Measurements from ENCODE around the gene SCNN1G. TPM values are rescaled to one million over a fixed set of nuclear protein-coding genes. Genes with fewer than 3 reads are reported as not detected.

SCNN1G gene
- total RNA-seq, 1 experiment from 2014 or later = 6.3 TPM

DNA sequence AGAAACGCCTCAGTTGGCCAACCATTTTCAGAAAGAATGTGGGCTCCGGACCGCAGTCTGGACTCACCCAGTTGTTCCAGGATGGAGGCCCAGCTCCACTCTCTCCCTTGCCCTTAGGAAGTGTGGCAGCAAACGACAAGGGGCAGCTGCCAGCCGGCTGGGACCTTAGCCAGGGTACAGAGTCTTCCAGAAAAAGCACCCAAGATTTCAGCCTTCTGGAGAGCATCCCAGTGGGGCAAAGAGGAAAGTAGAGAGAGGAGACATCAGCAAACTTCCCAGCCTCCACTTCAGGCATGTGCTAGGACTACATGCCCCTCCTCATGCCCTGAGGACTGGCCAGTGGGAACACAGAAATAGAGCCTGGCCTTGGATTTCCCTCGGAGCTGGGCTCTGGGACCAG is 62.7 kb downstream of the SCNN1G start:
- Histone ChIP-seq H3K4me1 (ENCODE audit: insufficient read depth, low read length) (peaks cover 12% of the 10 kb centered on the region), H3K36me3 (ENCODE audit: low read depth, low read length) (no peaks in the 10 kb centered on the region), H2AFZ (ENCODE audit: low read length) (no peak overlapping the region), H3K27ac (ENCODE audit: low read length) (no peak overlapping the region), H3K79me2 (ENCODE audit: low read length) (no peaks in the 10 kb centered on the region), H3K9ac (ENCODE audit: low read length) (no peak overlapping the region), H3K4me3 (ENCODE audit: low read length) (no peak overlapping the region), H3K27me3 (ENCODE audit: low read length) (no peaks in the 10 kb centered on the region), H3K9me2 (replicated peaks; ENCODE audit: low read length) (no peaks in the 10 kb centered on the region), H3K9me3 (ENCODE audit: low read length) (no peaks in the 10 kb centered on the region), H3F3A (ENCODE audit: low read length, unreplicated experiment) (no peaks in the 10 kb centered on the region), H3K4me2 (ENCODE audit: low read length) (no peak overlapping the region), H4K20me1 (ENCODE audit: low read length) (no peaks in the 10 kb centered on the region)
- no peak for ATAC-seq
- POLR2A ChIA-PET (ENCODE audit: unreplicated experiment) = no interaction called here
- BruUV-seq (replicated peaks) = no TSS peak
- CTCF ChIA-PET = no interaction called here
- TF ChIP-seq EZH2phosphoT487 (IDR thresholded peaks at IDR 0.05; ENCODE audit: borderline replicate concordance, low read length) (no peak), EZH2 (IDR thresholded peaks at IDR 0.05; ENCODE audit: low read length, unreplicated experiment) (no peak), CTCF (conservative IDR thresholded peaks at IDR 0.05; ENCODE audit: low read depth, low read length) (no peak)
- no peak for DNase-seq
- intact Hi-C loops (cut with micrococcal nuclease) = no loop called here

GRCh38 chr16:23248261-23249194 is 66.0 kb downstream of the SCNN1G start:
- DNase-seq (no peak), ATAC-seq (no peak)
- H2AFZ ChIP-seq (ENCODE audit: low read length) = no peak overlapping the region
- H3K36me3 ChIP-seq (ENCODE audit: low read depth, low read length) = no peaks in the 10 kb centered on the region
- no TSS peak for BruUV-seq (replicated peaks)
- no peaks in the 10 kb centered on the region for H3F3A ChIP-seq (ENCODE audit: low read length, unreplicated experiment)
- CTCF ChIA-PET = no interaction called here
- intact Hi-C loops (cut with micrococcal nuclease) = no loop called here
- no peaks in the 10 kb centered on the region for H3K9me3 ChIP-seq (ENCODE audit: low read length)
- H3K9me2 ChIP-seq (replicated peaks; ENCODE audit: low read length) = no peaks in the 10 kb centered on the region
- no peak overlapping the region for H3K9ac ChIP-seq (ENCODE audit: low read length)
- TF ChIP-seq EZH2 (IDR thresholded peaks at IDR 0.05; ENCODE audit: low read length, unreplicated experiment) (no peak), EZH2phosphoT487 (IDR thresholded peaks at IDR 0.05; ENCODE audit: borderline replicate concordance, low read length) (no peak), CTCF (conservative IDR thresholded peaks at IDR 0.05; ENCODE audit: low read depth, low read length) (no peak)
- H3K4me3 ChIP-seq (ENCODE audit: low read length) = no peak overlapping the region
- H3K79me2 ChIP-seq (ENCODE audit: low read length) = no peaks in the 10 kb centered on the region
- H3K4me2 ChIP-seq (ENCODE audit: low read length) = no peak overlapping the region
- POLR2A ChIA-PET (ENCODE audit: unreplicated experiment) = no interaction called here
- H4K20me1 ChIP-seq (ENCODE audit: low read length) = no peaks in the 10 kb centered on the region
- H3K4me1 ChIP-seq (ENCODE audit: insufficient read depth, low read length) = no peaks in the 10 kb centered on the region
- no peaks in the 10 kb centered on the region for H3K27me3 ChIP-seq (ENCODE audit: low read length)
- no peak overlapping the region for H3K27ac ChIP-seq (ENCODE audit: low read length)

DNA sequence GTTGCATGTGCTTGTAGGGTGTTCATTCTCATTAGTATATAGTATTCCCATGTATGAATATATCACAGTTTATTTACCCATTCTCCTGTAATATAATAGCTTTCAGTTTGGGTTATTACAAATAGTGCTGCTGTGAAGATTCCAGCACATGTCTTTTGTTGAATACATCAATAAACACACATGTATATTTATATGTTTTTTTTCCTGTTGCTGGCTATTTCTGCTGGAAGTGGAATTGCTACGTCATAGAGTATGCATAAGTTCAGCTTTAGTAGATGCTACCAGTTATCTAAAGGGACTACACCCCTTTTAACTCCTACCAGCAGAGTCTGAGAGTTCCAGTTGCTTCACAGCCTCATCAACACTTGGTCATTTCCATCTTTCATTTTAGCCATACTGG is 67.3 kb downstream of the SCNN1G start:
- Histone ChIP-seq H3K36me3 (ENCODE audit: low read depth, low read length) (no peaks in the 10 kb centered on the region), H3F3A (ENCODE audit: low read length, unreplicated experiment) (no peaks in the 10 kb centered on the region), H3K4me2 (ENCODE audit: low read length) (no peak overlapping the region), H3K9me2 (replicated peaks; ENCODE audit: low read length) (no peaks in the 10 kb centered on the region), H3K79me2 (ENCODE audit: low read length) (no peaks in the 10 kb centered on the region), H2AFZ (ENCODE audit: low read length) (no peak overlapping the region), H3K4me3 (ENCODE audit: low read length) (no peak overlapping the region), H3K27me3 (ENCODE audit: low read length) (no peaks in the 10 kb centered on the region), H3K27ac (ENCODE audit: low read length) (no peak overlapping the region), H3K4me1 (ENCODE audit: insufficient read depth, low read length) (no peaks in the 10 kb centered on the region), H3K9me3 (ENCODE audit: low read length) (no peaks in the 10 kb centered on the region), H4K20me1 (ENCODE audit: low read length) (no peaks in the 10 kb centered on the region), H3K9ac (ENCODE audit: low read length) (no peak overlapping the region)
- CTCF ChIA-PET = no interaction called here
- TF ChIP-seq CTCF (conservative IDR thresholded peaks at IDR 0.05; ENCODE audit: low read depth, low read length) (no peak), EZH2phosphoT487 (IDR thresholded peaks at IDR 0.05; ENCODE audit: borderline replicate concordance, low read length) (no peak), EZH2 (IDR thresholded peaks at IDR 0.05; ENCODE audit: low read length, unreplicated experiment) (no peak)
- no TSS peak for BruUV-seq (replicated peaks)
- DNase-seq (no peak), ATAC-seq (no peak)
- intact Hi-C loops (cut with micrococcal nuclease) = no loop called here
- POLR2A ChIA-PET (ENCODE audit: unreplicated experiment) = no interaction called here
